ENCODE results near the gene SETD5.

Gene SETD5

DNA sequence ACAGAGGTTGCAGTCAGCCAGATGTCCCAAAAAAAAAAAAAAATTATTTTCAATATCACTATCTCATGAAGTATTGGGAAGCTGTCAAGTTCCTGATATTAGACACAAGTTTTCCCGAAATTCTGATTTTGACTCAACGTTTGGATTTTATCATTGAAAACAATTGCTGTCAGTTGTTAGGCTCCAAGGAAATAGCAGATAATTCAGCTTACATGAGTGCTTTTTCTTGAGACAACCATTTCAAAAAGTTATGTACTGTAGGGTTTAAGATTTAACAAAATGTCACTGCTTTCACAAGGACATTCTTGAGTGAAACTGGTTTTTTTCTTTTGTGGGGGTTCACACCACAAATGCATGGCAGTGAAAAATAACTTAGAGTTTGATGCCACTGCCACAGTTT, 9.3 kb upstream of the SETD5 start:
- no peak for DNase-seq

DNA sequence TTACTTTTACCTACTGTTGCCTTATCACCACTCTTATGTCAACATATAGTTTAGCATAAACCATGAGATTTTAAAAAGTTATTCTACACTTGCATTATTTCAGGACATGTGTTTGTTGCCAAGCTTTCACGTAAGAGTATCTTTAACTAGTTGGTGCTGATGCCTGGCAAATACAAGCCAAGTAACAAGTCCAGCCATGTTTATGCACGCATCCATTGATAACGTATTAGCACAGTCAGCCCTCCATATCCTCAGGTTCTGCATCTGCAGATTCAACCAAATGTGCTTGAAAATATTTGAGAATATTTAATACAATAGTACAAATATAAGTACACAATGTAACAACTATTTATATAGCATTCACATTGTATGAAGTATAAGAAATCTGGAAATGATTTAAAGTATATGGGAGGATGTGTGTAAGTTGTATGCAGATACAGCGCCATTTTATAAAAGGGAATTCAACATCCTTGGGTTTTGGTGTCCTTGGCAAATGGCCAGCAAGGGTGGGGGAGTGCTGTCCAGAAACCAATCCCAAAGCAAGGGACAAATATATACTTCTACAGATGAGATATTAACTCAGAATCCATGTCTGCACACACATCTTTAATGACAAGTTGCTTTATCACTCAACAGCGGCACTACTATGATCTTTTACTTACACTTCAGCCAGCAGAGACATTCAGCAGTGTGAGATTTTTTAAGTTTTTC, 8.7 kb upstream of the SETD5 start:
- DNase-seq: no peak

DNA sequence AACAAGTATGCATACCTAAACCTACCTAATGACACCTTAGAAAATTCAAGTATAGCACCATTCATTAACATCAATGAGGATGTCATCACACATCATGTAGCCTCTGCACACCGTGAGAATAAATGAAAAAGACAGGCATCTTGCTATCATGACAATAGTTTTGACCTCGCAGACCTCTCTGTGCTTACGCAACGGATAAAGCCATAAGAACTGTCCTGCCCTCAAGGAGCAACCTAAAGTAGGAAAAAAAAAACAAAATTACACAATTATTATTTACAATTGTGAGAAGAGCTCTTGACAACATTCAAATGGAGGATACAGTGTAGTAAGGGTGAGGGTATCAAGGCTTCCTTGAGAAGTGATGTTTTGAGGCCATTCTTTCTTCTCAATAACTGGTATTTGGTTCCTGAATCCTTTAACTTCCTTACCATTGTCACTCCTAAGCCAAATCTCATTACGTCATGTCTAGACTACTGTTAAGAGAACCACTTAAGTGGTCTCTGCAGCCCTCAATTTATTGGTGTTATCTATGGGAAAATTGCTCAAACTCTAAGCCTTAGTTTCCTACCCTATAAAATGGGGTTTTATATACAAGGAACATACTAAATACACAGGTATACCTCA, 7.0 kb upstream of the SETD5 start:
- DNase-seq: no peak

DNA sequence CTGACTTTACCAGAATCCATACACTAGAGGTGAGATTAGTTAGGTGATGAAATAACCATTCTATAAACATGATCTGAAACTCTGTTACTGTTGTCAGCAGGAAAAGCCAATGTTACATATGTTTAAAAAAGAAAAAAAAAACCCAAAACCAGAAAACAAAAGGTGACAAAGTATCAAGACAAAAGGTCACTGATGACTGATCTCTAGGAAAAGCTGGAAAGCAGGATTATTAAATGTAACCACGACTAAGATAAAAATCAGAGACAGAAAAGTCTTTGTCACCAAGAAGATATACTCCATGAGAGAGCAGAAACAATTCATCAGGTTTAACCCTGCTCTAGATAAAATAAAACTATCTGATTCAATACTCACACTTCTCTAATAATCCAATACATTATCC, 5.4 kb upstream of the SETD5 start:
- no peak for DNase-seq

DNA sequence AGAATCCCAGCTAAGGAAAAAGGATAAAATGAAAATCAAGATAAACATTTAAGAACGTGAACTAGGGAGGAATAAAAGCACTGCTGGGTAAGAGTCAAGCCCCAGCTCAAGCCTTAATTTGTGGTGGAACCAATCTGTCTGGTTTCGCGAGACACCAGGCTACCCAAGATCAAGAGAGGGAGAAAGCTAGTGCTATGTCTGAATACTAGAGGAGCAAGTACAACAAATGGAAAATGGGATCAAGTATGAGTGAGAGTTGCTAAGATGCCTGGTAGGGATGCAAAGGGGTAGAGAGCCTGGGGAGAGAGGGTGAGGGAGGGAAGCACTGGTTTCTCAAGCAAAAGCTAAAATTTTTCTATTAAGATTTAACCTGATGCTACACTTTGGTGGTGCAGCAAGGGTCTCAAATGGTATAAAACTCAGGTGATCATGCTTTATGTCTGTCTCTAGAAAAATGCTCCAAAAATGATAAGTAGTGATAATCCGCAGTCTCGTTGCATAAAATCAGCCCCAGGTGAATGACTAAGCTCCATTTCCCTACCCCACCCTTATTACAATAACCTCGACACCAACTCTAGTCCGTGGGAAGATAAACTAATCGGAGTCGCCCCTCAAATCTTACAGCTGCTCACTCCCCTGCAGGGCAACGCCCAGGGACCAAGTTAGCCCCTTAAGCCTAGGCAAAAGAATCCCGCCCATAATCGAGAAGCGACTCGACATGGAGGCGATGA, 1.7 kb upstream of the SETD5 start:
- no peak for DNase-seq

DNA sequence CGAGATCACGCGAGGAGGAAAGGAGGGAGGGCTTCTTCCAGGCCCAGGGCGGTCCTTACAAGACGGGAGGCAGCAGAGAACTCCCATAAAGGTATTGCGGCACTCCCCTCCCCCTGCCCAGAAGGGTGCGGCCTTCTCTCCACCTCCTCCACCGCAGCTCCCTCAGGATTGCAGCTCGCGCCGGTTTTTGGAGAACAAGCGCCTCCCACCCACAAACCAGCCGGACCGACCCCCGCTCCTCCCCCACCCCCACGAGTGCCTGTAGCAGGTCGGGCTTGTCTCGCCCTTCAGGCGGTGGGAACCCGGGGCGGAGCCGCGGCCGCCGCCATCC, 1.1 kb upstream of the SETD5 start:
- peak; percentile 92 for DNase-seq

DNA sequence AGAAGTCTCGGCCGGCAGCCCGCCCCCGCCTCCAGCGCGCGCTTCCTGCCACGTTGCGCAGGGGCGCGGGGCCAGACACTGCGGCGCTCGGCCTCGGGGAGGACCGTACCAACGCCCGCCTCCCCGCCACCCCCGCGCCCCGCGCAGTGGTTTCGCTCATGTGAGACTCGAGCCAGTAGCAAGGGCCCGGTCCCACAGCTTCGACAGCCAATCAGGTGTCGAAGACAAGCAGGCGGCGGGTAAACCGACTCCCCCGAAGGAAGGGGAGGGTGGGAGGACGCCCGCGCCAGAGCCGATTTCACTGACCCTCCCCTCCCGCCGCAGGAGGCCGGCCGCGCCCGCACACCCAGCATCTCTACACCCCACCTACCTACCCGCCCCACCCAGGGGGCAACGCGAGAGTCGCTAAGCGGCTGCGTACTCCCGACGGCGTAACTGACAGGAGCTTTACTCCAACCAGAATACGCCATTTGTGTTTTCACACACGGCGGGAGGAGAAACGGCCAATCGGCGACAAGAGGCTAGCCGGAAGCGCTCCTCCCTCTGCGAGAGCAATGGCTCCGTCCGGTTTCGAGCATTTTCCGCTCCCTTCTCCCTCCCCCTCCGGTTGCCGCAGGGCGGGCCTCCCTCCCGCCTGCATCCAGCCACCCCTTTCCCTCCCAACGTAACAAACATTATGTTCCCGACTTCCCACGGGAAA, 633 bp upstream of the SETD5 start:
- DNase-seq: peak; percentile 98

DNA sequence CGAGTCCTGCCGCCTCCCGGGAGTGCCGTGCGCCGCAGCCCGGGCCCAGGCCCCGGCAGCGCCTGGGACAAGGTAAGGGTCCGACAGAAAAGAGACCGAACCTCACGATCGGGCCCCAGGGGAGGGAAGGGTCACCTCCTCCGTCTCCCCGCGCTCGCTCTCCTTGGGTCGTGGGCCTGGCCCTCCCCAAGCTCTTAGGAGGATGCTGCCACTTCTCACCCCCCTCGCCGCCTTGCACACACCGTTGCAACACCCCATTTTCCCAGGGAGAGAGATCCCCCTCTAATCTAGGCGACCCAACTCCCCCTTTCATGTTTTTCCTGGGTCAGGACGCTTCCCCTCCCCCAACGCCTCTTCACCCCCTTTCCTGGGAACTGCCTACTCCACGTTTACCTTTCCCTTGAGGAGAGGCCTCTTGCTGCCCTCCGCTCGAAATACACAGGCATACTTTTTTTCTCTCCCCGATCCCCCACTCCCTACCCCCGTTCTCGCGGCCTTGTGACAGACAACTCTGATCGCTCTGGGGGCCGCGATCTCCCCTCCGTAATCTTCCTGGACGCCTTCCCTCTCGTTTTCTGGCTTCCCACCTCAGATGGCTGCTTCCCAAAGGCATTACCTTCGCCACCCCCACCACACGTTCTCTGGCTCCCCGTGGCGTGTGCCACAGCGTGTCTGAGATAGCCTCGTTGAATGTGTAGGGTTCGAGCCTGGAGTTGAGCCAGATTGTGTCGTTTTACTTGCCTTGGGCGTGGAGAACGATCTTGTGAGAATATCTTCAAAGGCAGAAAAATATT, 688 bp downstream of the SETD5 start:
- peak; percentile 39 for DNase-seq

DNA sequence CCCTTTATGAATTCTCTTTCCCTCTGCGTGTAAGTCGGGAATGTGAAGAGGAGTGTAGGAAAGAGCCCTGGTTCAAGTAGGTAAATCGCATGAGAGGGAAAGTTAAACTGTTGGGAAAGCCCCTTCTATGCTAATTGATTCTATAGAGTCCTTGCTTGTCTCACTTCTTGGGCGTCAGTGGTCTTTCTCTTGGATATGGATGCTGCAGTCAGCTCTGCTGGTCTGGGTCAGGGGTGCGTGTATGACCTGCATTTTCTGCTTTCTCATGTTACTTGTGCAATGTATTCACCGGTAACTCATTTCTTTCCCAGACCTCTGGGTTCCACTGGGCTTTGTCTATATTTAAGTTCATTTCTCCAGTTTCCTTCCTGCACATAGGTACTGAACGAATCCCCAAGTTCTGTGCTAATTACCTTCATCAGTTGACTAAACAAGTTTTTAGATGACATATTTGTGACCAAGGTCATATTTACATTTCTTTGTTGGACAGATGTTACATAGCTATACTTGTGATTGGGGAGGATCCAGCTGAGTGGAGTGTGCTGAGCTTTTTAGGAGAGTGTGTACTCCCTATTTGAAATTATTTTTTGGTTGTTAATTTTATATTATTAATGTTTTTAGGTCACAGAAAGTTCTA, 1.4 kb downstream of the SETD5 start:
- DNase-seq: peak; percentile 49

DNA sequence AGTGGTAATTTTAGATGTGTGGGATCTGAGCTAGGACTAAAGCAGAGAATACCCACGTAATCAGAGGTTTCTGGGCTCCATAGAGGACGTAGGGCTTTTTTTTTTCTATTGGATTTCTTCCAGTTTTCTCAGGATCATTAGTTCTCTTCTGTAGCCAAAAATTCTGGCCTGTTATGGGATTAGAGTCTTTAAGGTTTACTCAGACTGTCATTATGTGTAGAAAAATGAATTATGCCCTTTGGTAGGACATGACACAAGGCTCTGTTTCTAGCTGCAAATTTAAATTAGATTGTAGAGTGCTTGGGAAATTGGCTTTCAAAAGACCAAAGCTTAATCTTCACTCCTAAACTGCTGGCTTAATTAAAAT, 1.9 kb downstream of the SETD5 start:
- DNase-seq: no peak

DNA sequence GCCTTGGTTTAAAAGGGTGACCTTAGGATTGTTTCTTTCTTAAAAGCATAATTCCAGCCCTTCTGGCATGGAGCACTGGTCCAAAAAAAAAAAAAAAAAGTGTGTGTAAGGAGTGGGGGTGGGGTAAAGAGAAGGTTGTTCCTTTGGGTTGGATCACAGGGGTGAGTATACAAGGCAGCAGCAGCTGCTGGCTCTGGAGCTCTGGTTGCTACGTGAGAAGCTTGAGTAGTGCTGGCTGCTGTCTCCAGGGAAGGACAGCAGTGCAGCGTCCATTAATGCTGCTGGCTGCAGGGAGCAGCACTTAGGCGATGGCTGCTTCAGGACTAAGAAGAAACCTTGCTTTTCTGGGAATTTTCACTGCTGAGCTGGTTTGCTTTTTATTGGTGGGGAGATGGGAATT, 2.3 kb downstream of the SETD5 start:
- DNase-seq: peak; percentile 36

DNA sequence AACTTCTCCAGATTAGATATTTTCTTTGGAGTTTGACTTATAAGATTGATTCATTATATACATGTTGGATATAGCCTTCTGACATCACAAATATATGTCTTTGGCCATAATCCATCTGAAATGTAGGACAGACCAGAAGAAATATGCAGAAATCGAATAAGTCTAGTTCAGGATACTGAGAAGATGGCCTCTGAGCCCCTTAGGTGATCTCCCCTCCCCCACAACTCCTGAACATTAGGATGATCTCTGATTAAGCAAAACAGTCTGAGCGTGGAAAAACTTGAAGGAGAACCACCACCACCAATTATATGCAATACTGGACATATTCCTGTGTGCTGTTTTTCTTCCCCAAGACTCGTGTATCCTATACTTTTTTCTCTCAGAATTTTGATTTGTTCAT, 3.2 kb downstream of the SETD5 start:
- DNase-seq: no peak

DNA sequence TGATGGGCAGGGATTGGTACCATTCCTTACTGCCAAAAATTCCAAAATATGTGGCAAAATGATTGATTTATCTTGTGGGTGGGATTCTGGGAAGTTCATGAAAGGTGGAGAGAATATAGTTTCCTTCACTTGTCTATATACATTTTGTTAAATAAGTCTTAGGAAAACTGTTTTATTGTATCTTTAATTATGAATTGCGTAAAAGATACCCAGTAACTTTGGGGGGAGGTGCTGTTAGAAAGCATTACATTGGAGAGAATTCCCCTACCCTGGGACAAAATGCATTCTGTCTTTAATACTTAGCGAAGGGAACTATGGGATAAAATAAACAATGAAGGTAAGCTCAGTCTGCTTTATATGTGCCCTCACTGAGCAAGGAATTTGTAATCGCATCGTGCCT, 4.6 kb downstream of the SETD5 start:
- DNase-seq: no peak

DNA sequence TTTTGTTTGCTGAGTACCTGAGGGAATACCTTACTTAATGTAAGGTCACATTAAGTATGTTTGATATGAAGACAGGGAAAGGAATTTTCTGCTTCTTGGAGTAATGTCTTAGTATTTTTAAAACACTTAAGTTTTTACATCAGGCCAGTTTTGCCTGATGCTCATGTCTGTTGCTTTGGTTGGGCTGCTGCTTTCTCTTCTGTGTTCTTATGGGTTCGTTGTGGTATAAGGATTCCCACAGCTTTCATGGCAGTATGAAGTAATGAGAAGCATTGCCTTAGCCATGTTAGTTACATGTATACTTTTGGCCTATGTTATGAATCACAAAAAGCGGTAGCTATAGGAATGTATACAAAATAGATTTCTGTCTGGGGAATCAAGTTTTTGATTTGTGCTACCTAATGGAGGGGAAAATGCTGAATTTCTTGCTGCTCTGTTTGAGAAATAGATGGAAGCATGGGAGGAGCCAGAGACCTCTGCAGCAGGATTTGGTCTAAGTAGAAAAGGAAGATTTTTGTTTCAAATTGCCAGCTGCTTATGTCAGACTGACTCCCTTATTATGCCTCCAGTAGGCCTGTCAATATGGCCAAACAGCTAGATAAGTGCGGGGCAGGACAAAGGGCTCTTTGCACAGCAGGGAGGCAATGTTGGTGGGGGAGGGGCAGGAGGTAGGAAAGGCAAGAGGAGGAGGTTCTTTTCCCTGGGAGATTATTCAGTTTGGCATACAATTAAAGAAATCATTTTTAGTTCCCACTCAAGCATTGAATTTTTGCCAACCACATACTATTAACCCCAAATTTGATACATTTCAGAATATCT, 5.2 kb downstream of the SETD5 start:
- DNase-seq: no peak

DNA sequence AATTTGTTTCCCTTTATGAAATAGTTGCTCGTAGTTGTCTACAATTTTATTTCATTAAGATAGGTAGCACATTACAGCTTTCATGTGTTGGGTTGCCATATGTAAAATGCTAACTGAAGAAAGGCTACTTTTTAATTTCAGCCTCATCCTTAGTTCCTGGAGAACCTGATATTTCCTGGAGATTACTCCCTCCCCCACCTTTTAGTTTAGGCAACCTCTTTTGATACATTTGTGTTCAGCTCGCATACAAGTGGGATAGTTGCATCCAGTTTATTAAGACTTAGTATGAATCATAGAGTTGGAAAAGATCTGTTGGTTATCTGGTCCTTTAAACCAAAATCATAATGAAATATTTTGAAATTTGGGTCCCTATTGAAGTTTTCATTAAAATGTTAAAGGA, 6.0 kb downstream of the SETD5 start:
- no peak for DNase-seq

DNA sequence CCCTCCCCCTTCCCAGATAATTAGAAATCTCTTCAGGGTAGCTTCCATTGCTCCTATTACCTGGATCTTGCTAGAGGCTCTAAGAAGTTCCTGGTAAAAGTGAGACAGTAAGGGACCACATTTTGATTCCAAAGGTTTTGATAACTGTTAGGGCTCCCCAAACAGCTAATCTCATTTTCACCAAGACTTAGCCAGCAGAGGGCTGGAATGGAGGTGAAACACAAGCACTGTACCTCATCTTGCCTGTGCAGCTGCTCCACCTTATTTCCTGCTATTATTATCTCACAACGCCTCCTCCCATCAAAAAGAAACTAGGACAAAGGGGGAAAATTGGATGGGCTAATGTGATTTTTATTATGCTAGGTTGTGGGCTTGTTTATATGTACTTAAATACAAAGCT, 7.3 kb downstream of the SETD5 start:
- DNase-seq: no peak

DNA sequence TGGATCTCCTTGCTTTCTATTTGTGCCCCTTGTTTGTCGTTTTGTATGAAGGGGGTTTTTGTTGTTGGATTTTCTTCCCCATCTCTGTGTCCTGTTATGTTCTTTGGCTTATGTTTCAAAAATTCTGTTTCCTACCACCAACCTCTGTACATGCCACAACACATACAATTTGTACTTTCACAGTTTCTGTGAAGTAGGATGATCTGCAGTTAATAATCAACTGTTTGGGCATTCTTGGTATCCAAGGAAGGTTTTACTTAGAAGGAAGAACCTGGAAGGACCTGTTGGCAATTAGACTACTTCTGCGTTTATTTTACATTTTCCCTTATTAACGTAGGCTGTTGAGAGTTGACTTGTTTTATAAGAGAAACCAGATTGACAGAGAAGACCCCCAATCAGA, 8.3 kb downstream of the SETD5 start:
- no peak for DNase-seq

DNA sequence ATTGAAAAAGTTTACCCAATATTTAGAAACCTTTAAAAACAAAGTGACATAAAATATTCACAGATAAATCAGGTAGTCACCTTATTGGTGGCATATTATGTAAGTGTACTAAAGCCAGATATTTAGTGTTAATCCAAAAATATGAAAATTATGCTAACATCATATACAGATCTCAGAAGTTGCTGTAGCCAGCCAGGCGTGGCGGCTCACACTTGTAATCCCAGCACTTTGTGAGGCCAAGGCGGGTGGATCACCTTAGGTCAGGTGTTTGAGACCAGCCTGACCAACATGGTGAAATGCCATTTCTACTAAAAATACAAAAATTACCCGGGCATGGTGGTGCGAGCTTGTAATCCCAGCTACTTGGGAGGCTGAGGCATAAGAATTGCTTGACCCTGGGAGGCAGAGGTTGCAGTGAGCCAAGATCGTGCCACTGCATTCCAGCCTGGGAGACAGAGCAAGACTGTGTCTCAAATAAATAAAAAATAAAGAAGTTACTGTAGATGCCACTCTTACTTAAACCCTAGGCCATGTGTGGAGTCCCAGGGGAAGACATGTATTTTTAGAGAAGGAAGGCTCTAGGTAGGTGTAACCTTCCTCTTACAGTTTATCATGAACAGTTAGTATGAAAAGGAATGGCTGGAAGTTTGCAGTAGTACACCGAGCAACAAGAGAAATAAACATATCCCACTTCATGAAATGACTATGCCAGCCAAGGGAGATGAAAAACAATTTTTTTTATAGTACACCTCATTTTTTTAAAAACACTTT, 9.6 kb downstream of the SETD5 start:
- no peak for DNase-seq

DNA sequence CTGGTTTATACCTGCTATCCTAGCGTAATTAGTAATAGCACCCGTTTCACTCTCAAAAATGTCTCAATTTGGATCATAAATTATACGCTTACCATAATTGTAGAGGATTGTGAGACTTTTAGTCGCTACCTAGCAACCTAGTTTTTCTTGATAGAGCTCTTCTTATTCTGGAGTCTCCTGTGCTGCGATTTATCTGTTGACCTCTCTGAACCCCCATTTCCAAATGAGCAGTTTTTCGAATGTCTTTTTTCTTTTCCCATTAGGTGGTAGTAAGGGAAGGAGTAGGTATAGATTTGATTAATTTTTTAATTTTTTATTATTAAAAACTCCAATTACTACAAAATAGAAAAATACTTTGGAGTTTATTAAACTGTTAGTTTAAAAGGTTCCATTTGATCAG, 10.6 kb downstream of the SETD5 start:
- DNase-seq: no peak

DNA sequence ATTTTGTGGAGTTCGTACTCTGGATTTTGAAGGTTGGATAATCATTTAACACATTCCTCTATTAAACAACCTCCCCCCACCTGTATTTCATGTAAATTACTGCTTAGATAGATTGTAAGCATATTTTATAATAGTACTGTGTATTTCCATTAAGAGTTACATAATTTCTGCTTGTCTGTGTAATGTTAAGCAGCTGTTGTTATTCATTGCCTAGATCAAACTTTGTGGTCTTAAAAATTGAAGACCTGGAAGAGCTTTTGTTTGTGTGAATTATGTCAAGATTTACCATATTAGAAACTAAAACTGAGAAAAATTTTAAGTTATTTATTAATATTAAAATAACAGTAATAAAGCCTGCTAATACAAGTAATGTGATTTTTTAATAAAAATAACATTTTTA, 11.1 kb downstream of the SETD5 start:
- no peak for DNase-seq

All from activated CD4-positive, alpha-beta T cell treated with anti-CD3 and anti-CD28 coated beads, Interleukin-2, Interleukin-6, amounts not matched to agents 100 ng/mL and 50 ng/mL, durations not matched to agents 16 hours and 8 hours (primary cell).